Suppressor macrophage (primary cell): ENCODE results near the gene ARTN.

Source experiments
- DNase-seq, 4 experiments: peaks; one replicate each; pipeline ENCODE4 v3.0.0-alpha.2; 2020 to 2022

ARTN gene

GRCh38 chr1:43971336-43971980, 37.9 kb downstream of the ARTN start:
- DNase-seq, result no peak

DNA sequence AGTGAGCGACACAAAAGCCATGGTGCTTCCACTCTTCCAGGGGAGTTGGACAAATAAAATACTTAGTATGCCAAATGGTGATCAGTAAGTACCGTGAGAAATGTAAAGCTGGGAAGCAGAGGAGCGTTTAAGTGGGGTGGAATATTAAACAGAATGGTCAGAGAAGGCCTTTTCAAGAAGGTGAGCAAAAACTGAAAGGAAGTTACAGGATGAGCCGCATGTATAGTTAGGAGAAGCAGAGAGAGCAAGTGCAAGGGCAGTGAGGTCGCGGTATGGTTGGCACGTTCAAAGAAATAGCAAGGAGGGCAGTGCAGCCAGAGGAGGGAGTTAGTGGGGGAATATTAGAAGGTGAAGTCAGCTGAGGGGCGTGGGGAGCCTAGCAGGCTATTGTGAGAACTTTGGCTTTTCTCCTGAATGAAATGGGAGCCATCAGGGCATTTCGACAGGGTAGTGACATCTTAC, 40.4 kb downstream of the ARTN start:
- no peak for DNase-seq

DNA sequence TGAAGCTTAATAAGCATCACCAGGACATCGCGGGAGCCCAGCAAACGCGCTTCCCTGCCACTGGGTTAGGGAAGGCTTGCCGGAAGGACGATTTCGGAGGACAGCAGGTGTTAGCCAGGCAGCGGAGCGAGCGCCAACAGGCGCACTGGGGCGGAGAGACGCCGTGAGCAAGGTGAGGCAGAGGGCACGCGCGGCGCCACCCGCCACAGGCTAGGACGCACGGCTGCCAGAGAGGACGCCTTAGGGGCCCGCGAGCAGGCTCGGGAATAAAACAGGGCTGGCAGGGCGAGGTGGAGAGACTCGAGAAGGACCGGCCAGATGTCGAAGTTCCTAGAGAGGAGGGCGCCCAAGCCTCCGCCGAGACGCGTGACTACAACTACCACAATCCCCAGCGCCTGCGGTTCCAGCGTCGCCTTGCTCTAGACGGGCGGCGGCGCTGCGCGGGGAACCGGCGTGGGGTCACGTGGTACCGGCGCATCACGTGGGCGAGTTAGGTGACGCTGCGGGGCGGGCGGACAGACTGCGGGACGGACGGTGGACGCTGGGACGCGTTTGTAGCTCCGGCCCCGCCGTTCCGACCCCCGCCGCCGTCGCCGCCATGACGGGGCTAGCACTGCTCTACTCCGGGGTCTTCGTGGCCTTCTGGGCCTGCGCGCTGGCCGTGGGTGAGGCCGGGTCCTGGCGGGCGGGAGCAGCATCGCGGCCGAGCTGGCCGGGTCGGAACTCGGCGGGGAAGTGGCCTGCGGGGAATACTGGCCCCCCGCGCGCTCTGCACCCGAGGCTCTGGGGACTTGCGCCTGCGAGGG, 41.0 kb downstream of the ARTN start, which contains the start of gene ATP6V0B:
ATP6V0B (plus strand) TSS at position 518 of the 806 bp plus-strand sequence; CDS start at position 599, 81 bp downstream.
- DNase-seq, result peak; percentile 98 to 99 (median 98)

GRCh38 chr1:43975249-43975961, 41.8 kb downstream of the ARTN start:
- peak; percentile 88 to 94 (median 94) for DNase-seq

DNA sequence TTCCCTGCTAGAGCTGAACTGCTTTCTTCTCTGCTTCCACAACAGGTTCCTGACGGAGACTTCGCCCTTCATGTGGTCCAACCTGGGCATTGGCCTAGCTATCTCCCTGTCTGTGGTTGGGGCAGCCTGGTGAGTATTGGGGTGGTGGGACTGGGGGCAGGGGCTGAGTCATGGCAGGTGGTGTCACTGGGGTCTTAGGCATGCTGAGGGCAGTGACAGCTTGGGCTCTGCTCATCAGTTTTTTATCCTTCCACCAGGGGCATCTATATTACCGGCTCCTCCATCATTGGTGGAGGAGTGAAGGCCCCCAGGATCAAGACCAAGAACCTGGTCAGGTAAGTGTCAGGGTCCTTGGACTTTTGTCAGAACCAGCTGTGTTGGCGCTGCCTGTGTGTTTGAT, 42.4 kb downstream of the ARTN start:
- no peak for DNase-seq

DNA sequence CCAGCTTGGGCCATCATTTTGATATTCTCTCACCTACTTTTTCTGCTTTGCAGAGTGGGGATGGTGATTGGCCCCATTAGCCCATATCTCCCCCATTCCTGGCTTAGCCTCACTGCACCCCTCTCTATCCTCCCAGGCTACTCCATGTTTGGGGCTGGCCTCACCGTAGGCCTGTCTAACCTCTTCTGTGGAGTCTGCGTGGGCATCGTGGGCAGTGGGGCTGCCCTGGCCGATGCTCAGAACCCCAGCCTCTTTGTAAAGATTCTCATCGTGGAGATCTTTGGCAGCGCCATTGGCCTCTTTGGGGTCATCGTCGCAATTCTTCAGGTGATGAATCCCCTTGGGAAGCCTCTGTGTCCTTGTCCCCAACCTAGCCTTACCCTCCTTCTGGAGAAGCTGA, 43.3 kb downstream of the ARTN start:
- no peak for DNase-seq

DNA sequence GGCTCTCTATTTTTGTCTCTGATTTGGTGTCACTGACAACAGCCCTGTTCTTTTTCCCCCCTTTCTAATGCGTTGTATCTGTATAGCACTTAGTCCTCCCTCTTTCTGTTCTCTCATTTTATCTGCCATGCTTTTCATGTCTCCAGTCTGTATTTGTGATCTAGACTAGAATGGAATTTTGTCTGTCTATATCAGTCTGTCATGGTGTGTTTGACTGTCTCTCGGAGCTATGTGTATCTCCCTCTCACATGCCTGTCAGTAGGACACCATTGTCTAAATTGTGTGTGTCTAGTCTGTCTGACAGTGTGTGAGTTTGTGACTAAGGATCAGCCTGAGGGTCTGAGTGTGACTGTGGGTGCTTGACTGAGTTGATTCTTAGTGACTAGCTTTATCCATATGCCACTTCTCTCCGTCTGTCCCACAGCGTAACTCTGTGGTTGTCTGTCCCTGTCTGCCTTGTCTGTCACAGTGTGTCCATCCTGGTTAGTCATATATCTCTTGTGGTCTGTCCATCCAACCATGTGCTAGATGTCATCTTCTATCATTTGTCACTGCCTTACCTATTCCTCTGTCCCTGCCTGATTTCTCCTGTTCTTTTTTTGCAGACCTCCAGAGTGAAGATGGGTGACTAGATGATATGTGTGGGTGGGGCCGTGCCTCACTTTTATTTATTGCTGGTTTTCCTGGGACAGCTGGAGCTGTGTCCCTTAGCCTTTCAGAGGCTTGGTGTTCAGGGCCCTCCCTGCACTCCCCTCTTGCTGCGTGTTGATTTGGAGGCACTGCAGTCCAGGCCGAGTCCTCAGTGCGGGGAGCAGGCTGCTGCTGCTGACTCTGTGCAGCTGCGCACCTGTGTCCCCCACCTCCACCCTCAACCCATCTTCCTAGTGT, 44.0 kb downstream of the ARTN start:
- DNase-seq, result peak in 1 of 4 experiments; percentile 18

DNA sequence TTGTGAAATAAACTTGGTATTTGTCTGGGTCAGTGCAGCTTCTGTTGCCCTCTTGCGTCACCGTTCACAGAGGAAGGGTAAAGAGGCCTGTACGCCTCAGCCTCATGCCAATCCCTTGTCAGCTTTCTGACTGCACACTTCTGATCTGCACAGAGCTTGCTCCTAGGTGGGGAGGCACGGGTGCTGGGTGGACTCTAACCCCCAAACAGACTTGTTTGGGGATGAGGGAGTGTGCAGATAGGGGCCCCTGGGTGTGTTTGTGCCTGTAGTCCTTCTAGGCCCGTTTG, 44.6 kb downstream of the ARTN start:
- peak; percentile 23 to 46 (median 36) for DNase-seq

GRCh38 chr1:43978551-43979260, 45.1 kb downstream of the ARTN start, which contains the start of gene B4GALT2:
Gene B4GALT2, plus strand, starts transcription at chr1:43979210. Its CDS starts 1,951 bp downstream, at chr1:43981161.
- peak; percentile 42 to 83 (median 60) for DNase-seq

- DNase-seq, result no peak
Measured at GRCh38 chr1:43979261-43979527, 45.6 kb downstream of the ARTN start.

- peak; percentile 39 to 74 (median 64) for DNase-seq
Measured at GRCh38 chr1:43979528-43980254, 46.1 kb downstream of the ARTN start.

DNA sequence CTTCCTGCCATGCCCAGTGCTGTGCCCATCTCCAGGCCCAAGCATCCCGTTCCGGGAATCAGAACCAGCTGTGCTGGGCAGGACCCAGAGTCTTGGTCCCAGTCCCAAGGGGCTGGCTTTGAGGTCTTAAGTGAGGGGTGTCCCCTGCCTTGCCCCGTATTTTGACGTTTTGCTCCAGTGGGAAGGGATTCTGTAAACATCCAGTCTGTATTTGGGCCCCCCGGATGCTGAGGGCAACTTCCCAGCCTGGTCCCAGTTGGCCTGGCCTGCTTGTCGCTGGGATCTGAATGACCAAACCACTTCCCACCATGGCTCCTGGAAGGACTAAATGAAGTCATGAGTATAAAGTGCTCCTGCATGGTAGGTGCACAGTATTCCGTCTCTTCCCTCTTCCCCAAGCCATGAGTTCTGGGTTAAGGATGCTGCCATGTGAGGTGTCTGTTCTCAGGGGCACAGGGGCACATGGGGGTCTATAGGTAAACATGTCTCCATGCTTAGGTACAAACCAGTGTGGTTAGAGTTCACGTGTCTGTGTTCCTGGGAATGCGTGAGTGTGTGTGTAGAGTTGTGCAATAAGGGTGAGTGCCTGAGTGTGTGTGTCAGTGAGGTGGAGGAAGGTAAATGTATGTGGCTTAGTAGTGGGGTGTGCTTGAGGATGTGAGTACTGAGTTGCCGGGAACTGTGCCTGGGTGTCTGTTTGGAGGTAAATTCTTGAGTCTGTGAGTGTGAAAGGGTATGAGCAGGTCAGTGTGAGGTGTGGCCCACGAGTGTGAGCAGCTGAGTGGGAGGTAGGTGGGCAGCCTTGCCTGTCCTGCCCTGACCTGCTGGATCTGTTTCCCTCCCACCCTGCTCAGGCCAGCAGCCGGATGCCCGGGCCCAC, 46.9 kb downstream of the ARTN start:
- DNase-seq, result no peak

GRCh38 chr1:43981135-43981491, 47.5 kb downstream of the ARTN start:
- DNase-seq, result no peak

GRCh38 chr1:43981636-43982035, 48.0 kb downstream of the ARTN start:
- no peak for DNase-seq

DNA sequence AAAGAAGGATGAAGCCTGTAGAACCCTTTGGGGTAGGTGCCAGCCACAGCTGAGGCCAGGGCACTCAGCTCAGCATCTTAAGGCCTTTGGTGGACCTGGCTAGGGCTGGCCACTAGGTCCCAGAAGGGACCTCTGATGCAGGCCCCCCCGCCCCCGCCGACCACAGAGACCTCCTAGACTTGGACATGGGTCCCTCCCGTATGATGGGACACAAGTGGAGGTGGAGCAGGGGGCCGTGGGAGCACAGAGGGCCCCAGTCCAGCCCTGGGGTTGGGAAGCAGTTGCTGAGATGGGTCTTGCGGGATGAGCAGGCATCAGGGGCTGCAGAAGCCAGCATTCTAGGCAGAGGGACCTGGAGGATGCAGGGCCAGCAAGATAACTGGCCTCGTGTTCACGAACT, 48.6 kb downstream of the ARTN start:
- DNase-seq, result no peak

- DNase-seq, result peak; percentile 51 to 71 (median 62)
Measured at GRCh38 chr1:43982808-43983207, 49.2 kb downstream of the ARTN start.

GRCh38 chr1:43983253-43983899, 49.8 kb downstream of the ARTN start:
- no peak for DNase-seq

GRCh38 chr1:43984855-43985254, 51.3 kb downstream of the ARTN start:
- DNase-seq, result no peak

DNA sequence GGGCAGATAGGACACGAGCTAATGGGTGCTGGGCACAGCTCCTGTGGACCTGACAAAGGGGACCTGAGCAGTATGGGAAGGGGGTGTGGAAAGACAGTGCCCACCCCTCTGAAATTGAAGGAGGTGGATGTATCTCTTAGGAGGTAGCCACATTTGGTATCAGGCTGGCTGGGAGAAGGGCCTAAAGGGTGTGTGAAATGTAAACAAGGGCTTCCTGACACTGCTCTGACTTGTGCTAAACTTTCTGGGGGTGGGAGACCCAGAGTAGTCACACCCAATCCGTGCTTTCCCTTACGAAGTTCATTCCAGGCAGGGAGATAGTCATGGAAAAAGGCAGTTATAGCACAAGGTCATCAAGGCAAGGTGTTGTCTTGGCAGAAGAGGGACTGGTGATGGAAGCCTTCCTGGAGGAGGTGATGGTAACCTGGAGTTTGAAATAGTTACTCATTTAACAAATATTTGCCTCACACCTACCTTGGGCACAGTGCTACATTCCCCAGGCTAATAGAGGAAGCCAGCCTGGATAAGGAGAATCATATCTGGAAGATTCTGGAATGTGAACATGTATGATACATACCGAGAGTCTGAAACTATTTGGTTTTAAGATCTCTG, 52.5 kb downstream of the ARTN start:
- no peak for DNase-seq
